Measurements from ENCODE around the gene TANGO6. TPM values are rescaled to one million over a fixed set of nuclear protein-coding genes. Genes with fewer than 3 reads are reported as not detected.

TANGO6 gene
- total RNA-seq, 1 experiment from 2014 or later: 18.2 TPM

DNA sequence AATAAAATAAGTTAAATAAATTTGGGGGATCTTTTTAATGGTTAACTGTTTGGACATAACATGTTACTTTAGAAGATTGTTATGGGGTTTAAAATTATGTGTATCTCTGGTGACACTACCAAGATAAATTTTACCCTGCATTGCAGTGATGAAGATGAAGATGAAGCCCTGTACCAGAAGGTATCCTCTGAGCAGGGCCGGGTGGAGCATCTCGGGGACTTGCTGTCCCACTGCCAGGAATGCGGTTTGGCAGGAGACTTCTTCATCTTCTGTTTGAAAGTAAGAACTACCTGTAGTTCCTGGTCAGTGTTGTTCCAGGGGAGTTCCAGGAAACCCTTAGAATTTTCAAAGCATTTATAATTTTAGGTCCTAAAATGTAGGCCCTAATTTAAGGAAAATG, 64.0 kb downstream of the TANGO6 start:
- no TSS peak for BruUV-seq (replicated peaks)
- intact Hi-C loops (cut with micrococcal nuclease; ENCODE audit: unreplicated experiment): loop anchor here (1.0 to 5.0 kb wide), 3 partner anchors 34 to 88 kb away; no protein-coding TSS in a partner anchor
- Histone ChIP-seq H3K9me3 (no peaks in the 10 kb centered on the region), H3K4me1 (peaks cover 38% of the 10 kb centered on the region), H3K4me3 (ENCODE audit: low read depth, low read length) (no peak overlapping the region), H3K27me3 (replicated peaks; ENCODE audit: control insufficient read depth, insufficient read depth, low read length) (no peaks in the 10 kb centered on the region), H3K36me3 (ENCODE audit: control insufficient read depth, insufficient read depth, low read length) (no peaks in the 10 kb centered on the region)
- no peaks in the 10 kb centered on the region for H3K27me3 Mint-ChIP-seq (ENCODE audit: insufficient read depth, unreplicated experiment)
- CTCF ChIA-PET: no interaction called here
- peaks cover 30% of the 10 kb centered on the region for H3K4me1 Mint-ChIP-seq (ENCODE audit: low read depth, unreplicated experiment)
- peak overlapping the region; percentile 96 for H3K27ac Mint-ChIP-seq (ENCODE audit: unreplicated experiment)
- H3K36me3 Mint-ChIP-seq (ENCODE audit: insufficient read depth, unreplicated experiment): peaks cover 14% of the 10 kb centered on the region
- POLR2A ChIA-PET: interaction anchor here (1.0 kb wide), 1 partner anchor 281 kb away, joined by 3 read pairs; no protein-coding TSS in a partner anchor
- no peaks in the 10 kb centered on the region for H3K9me3 Mint-ChIP-seq (ENCODE audit: unreplicated experiment)
- DNase-seq: peak; percentile 47 to 48
- peak overlapping the region; percentile 57 for H3K4me3 Mint-ChIP-seq (ENCODE audit: unreplicated experiment)
- no peak for TF ChIP-seq CTCF (IDR thresholded peaks at IDR 0.05; ENCODE audit: insufficient read depth in 1 of 2, low read depth in 1 of 2, low read length in 1 of 2, severe bottlenecking in 1 of 2, unreplicated experiment in 1 of 2)

GRCh38 chr16:68907781-68908181, 64.5 kb downstream of the TANGO6 start:
- Mint-ChIP-seq H3K9me3 (ENCODE audit: unreplicated experiment) (no peaks in the 10 kb centered on the region), H3K36me3 (ENCODE audit: insufficient read depth, unreplicated experiment) (peaks cover 14% of the 10 kb centered on the region), H3K4me3 (ENCODE audit: unreplicated experiment) (peak overlapping the region; percentile 57), H3K27me3 (ENCODE audit: insufficient read depth, unreplicated experiment) (no peaks in the 10 kb centered on the region), H3K4me1 (ENCODE audit: low read depth, unreplicated experiment) (peaks cover 25% of the 10 kb centered on the region), H3K27ac (ENCODE audit: unreplicated experiment) (peak overlapping the region; percentile 96)
- Histone ChIP-seq H3K27me3 (replicated peaks; ENCODE audit: control insufficient read depth, insufficient read depth, low read length) (no peaks in the 10 kb centered on the region), H3K36me3 (ENCODE audit: control insufficient read depth, insufficient read depth, low read length) (no peaks in the 10 kb centered on the region; the same call in 1 of the 2 replicates), H3K4me3 (ENCODE audit: low read depth, low read length) (no peak overlapping the region), H3K9me3 (no peaks in the 10 kb centered on the region), H3K4me1 (peaks cover 35% of the 10 kb centered on the region)
- ChIA-PET CTCF (no interaction called here), POLR2A (interaction anchor here (1.0 kb wide), 1 partner anchor 280 kb away, joined by 3 read pairs; no protein-coding TSS in a partner anchor)
- intact Hi-C loops (cut with micrococcal nuclease; ENCODE audit: unreplicated experiment): loop anchor here (1.0 to 5.0 kb wide), 3 partner anchors 34 to 87 kb away; no protein-coding TSS in a partner anchor
- no peak for TF ChIP-seq CTCF (IDR thresholded peaks at IDR 0.05; ENCODE audit: insufficient read depth in 1 of 2, low read depth in 1 of 2, low read length in 1 of 2, severe bottlenecking in 1 of 2, unreplicated experiment in 1 of 2)
- no TSS peak for BruUV-seq (replicated peaks)
- peak in 1 of 2 experiments; percentile 72 for DNase-seq

GRCh38 chr16:68909099-68909733, 65.9 kb downstream of the TANGO6 start:
- H3K4me1 Mint-ChIP-seq (ENCODE audit: low read depth, unreplicated experiment): peaks cover 25% of the 10 kb centered on the region
- no peaks in the 10 kb centered on the region for H3K27me3 ChIP-seq (replicated peaks; ENCODE audit: control insufficient read depth, insufficient read depth, low read length)
- H3K27ac Mint-ChIP-seq (ENCODE audit: unreplicated experiment): peak overlapping the region; percentile 96
- peaks cover 32% of the 10 kb centered on the region for H3K4me1 ChIP-seq
- DNase-seq: peak in 1 of 2 experiments; percentile 15
- no peaks in the 10 kb centered on the region; the same call in 1 of the 2 replicates for H3K36me3 ChIP-seq (ENCODE audit: control insufficient read depth, insufficient read depth, low read length)
- H3K36me3 Mint-ChIP-seq (ENCODE audit: insufficient read depth, unreplicated experiment): peaks cover 14% of the 10 kb centered on the region
- ChIA-PET CTCF (no interaction called here), POLR2A (interaction anchor here (0.6 kb wide), 1 partner anchor 35 kb away, joined by 3 read pairs; no protein-coding TSS in a partner anchor)
- H3K9me3 Mint-ChIP-seq (ENCODE audit: unreplicated experiment): no peaks in the 10 kb centered on the region
- no peaks in the 10 kb centered on the region for H3K27me3 Mint-ChIP-seq (ENCODE audit: insufficient read depth, unreplicated experiment)
- H3K9me3 ChIP-seq: no peaks in the 10 kb centered on the region
- TF ChIP-seq CTCF (IDR thresholded peaks at IDR 0.05; ENCODE audit: insufficient read depth in 1 of 2, low read depth in 1 of 2, low read length in 1 of 2, severe bottlenecking in 1 of 2, unreplicated experiment in 1 of 2): no peak
- intact Hi-C loops (cut with micrococcal nuclease; ENCODE audit: unreplicated experiment): loop anchor here (5.0 kb wide), 1 partner anchor 63 kb away; no protein-coding TSS in a partner anchor
- no peak overlapping the region for H3K4me3 Mint-ChIP-seq (ENCODE audit: unreplicated experiment)
- no TSS peak for BruUV-seq (replicated peaks)
- no peak overlapping the region for H3K4me3 ChIP-seq (ENCODE audit: low read depth, low read length)
